Colonic mucosa (tissue), 4 donors: ENCODE measurements around the gene SUMF1. TPM values are rescaled to one million over a fixed set of nuclear protein-coding genes. Genes with fewer than 3 reads are reported as not detected.

ENCODE experiments used
- DNase-seq: peaks from one replicate; pipeline ENCODE4 v3.0.0-alpha.2; 2020
- H3K27ac ChIP-seq: fragments of 200-600 bp; one replicate; pipeline ENCODE4 v1.8.0; 2021
- H3K27me3 ChIP-seq: fragments of 200-600 bp; one replicate; pipeline ENCODE4 v1.8.0; 2021
- H3K36me3 ChIP-seq: fragments of 200-600 bp; one replicate; pipeline ENCODE4 v1.8.0; 2021
- H3K4me1 ChIP-seq: fragments of 200-600 bp; one replicate; pipeline ENCODE4 v1.8.0; 2021; ENCODE audit warnings: mild to moderate bottlenecking
- H3K4me3 ChIP-seq: fragments of 200-600 bp; one replicate; pipeline ENCODE4 v1.8.0; 2021
- H3K9ac ChIP-seq, 2 donors: one replicate each; pipeline ENCODE4 v1.7.0; 2013; ENCODE audit warnings: control low read depth in 2 of 2, low read depth in 2 of 2, low read length in 2 of 2
- H3K9me3 ChIP-seq: fragments of 200-600 bp; one replicate; pipeline ENCODE4 v1.8.0; 2021
- intact Hi-C: fragments of 100-400 bp; cut with DNase I; formaldehyde crosslinking; loops from one replicate; pipeline ENCODE4 v1.14.1; 2022
- total RNA-seq, 2 donors: library from RNA; stranded (reverse); fragmentation: NEBNext Ultra II Directional in 1 of 2; extraction: Animal tissue kit (Norgen Biotek cat#: 25700) in 1 of 2; gene quantifications; one replicate each; pipeline ENCODE4 v1.2.1, GENCODE V29; 2021
- TF ChIP-seq, protein P1 (sequence below): fragments of 200-600 bp; IDR thresholded peaks from one replicate; pipeline ENCODE4 v1.8.0; 2022; ENCODE audit warnings: antibody characterized with exemption, mild to moderate bottlenecking
- donor health status: healthy.
- donor health status: DM: no; HTN: no; CAD: no.
- donor health status: DM: no; HTN: no; CAD: no.

The SUMF1 gene
- total RNA-seq, 2 donors from 2014 or later: 37.6 to 43.9 TPM

DNA sequence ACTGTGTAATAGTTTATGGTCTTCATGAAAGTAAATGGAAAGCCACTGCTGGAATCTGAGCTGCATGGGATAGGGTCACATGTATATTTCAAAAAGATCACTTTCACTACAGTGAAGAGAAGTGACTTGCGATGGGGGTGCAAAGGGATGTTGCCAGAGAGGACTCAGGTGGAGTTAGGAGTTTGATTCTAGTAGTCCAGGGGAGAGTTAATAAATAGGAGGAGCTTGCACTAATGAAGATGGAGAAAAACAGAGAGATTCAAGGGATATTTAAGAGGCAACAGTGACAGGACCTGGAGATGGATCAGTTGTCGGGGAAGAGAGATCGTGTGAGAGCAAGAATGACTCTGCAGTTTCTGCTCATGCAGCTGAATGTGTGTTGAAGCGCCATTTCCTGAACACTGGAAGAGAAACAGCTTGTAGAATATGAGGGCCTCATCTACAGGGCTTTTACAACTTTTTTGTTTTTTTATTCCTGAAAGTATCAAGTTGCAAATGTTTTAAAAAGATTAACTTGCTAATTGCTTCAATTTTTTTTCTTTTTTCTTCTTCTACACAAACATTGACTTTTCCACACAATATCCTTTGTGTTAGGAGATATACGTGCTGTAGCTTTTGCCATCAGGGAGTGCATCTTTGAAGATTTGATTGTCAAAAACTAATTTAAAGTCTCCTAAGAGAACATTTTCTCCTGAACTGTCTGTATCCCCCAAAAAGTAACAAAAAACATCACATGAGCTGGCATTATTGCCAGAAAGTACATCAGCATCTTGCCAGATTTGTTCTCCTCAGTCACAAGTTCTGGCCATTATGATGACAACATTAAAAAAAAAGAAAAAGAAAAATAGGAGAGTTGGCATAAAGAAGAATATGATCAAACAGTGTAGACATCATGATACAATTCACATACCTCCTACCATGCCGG, 126.4 kb downstream of the SUMF1 start:
- H3K27me3 ChIP-seq: no peaks in the 10 kb centered on the region
- no peaks in the 10 kb centered on the region for H3K9me3 ChIP-seq
- no peak overlapping the region for H3K9ac ChIP-seq
- no peaks in the 10 kb centered on the region for H3K36me3 ChIP-seq
- TF ChIP-seq, protein P1, sequence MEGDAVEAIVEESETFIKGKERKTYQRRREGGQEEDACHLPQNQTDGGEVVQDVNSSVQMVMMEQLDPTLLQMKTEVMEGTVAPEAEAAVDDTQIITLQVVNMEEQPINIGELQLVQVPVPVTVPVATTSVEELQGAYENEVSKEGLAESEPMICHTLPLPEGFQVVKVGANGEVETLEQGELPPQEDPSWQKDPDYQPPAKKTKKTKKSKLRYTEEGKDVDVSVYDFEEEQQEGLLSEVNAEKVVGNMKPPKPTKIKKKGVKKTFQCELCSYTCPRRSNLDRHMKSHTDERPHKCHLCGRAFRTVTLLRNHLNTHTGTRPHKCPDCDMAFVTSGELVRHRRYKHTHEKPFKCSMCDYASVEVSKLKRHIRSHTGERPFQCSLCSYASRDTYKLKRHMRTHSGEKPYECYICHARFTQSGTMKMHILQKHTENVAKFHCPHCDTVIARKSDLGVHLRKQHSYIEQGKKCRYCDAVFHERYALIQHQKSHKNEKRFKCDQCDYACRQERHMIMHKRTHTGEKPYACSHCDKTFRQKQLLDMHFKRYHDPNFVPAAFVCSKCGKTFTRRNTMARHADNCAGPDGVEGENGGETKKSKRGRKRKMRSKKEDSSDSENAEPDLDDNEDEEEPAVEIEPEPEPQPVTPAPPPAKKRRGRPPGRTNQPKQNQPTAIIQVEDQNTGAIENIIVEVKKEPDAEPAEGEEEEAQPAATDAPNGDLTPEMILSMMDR: no peak
- no peaks in the 10 kb centered on the region for H3K4me1 ChIP-seq
- intact Hi-C loops: no loop called here
- DNase-seq: no peak
- no peak overlapping the region for H3K27ac ChIP-seq
- H3K4me3 ChIP-seq: no peak overlapping the region

DNA sequence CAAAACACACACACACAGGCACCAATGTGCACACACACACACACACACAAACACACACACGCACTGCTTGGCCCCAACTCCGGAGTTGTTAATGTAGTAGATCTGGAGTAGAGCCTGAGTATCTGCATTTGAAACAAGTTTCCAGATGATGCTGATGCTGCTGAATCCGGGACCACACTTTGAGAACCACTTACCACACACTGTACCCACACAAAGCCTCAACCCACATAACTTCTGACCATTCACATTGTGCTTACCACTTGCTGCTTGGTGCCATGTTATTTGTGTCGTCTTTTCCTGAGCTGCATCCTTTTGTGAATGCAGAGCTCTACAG, 127.0 kb downstream of the SUMF1 start:
- H3K36me3 ChIP-seq: no peaks in the 10 kb centered on the region
- H3K4me1 ChIP-seq: no peaks in the 10 kb centered on the region
- H3K9ac ChIP-seq: no peak overlapping the region
- H3K27ac ChIP-seq: no peak overlapping the region
- intact Hi-C loops: no loop called here
- TF ChIP-seq, protein P1: no peak
- H3K4me3 ChIP-seq: no peak overlapping the region
- H3K9me3 ChIP-seq: no peaks in the 10 kb centered on the region
- no peak for DNase-seq
- H3K27me3 ChIP-seq: no peaks in the 10 kb centered on the region

DNA sequence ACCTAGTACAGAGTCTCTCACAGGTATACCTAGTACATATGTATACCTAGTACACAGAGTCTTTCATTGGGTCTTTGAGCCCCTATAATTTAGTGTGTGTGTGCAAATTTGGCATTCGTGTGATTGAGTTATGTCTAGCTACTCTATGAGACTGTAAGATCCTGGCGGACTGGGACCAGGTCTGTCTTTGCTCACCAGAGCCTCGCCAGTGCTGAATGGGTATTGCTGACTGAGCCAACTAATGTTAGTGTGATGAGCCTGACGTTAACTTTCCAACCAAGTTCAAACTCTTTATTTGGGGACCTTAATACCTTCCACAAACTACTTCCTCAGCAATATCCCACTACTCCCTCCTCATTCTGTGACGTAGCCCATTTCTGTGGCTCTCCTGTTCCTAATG, 128.3 kb downstream of the SUMF1 start:
- intact Hi-C loops: no loop called here
- H3K9ac ChIP-seq: no peak overlapping the region
- H3K4me1 ChIP-seq: no peaks in the 10 kb centered on the region
- H3K36me3 ChIP-seq: no peaks in the 10 kb centered on the region
- DNase-seq: no peak
- no peak overlapping the region for H3K4me3 ChIP-seq
- no peaks in the 10 kb centered on the region for H3K9me3 ChIP-seq
- TF ChIP-seq, protein P1: no peak
- no peak overlapping the region for H3K27ac ChIP-seq
- H3K27me3 ChIP-seq: no peaks in the 10 kb centered on the region

DNA sequence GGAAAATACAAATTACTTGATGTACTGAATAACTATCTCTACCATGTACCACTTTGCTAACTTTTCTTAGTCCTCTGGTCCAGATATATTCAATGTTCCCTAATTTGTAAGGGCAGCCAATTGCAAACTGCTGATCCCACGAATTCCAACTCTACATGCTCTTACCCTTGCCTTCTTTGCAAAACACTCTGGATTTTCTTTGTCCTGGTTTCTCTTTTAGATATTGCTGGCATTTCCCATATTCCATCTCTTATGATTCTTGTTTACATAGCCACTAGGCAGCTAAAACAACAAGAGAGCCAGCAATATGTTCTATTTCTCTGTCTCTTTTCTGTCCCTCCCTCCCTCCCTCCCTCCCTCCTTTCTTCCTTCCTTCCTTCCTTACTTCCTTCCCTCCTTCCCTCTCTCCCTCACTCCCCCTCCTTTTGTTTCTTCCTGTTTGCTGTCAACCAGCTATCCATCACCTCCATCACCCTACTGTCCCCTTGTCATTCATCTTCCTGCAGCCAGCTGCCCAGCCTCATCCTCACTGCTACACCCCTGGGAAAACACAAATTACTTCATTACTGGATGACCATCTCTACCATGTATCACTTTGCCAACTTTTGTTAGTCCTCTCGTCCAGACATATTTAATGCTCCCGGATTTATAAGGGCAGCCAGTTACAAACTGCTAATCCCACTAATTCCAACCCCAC, 130.1 kb downstream of the SUMF1 start:
- no peaks in the 10 kb centered on the region for H3K9me3 ChIP-seq
- no peak for DNase-seq
- no peaks in the 10 kb centered on the region for H3K4me1 ChIP-seq
- TF ChIP-seq, protein P1: no peak
- H3K27ac ChIP-seq: no peak overlapping the region
- no peaks in the 10 kb centered on the region for H3K27me3 ChIP-seq
- no peak overlapping the region for H3K9ac ChIP-seq
- intact Hi-C loops: no loop called here
- no peak overlapping the region for H3K4me3 ChIP-seq
- no peaks in the 10 kb centered on the region for H3K36me3 ChIP-seq

DNA sequence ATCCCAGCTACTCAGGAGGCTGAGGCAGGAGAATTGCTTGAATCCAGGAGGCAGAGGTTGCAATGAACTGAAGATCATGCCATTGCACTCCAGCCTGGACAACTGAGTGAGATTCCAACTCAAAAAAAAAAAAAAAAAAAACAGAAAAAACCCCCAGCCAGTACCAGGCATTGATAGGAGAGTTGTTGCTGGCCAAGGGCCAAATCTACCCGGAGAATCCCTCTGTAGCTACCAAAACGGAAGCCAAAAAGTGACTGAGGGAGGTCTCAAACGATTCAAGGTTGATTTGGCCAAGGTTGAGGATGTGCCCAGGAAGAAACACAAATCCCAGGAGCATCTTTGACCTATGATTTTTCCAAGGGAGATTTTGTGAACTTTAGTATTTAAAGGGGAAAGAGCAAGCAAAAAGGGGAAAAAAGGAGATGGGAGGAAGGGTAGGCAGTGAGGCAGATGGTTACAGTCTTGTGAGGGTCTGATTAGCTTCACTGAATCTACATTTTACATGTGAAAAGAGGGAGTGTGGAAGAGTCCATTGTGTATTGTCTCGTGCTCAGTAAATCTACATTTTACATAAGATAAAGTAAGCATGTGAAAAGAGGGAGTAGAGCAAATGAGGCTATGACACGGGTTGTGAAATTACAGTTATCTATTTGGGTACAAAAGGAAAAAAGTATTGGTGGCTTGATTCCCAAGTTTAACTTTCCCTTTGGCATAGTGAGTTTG, 131.1 kb downstream of the SUMF1 start:
- H3K4me1 ChIP-seq: no peaks in the 10 kb centered on the region
- no peaks in the 10 kb centered on the region for H3K9me3 ChIP-seq
- no peak for DNase-seq
- intact Hi-C loops: no loop called here
- H3K27me3 ChIP-seq: no peaks in the 10 kb centered on the region
- H3K4me3 ChIP-seq: no peak overlapping the region
- no peak overlapping the region for H3K27ac ChIP-seq
- no peak overlapping the region for H3K9ac ChIP-seq
- no peaks in the 10 kb centered on the region for H3K36me3 ChIP-seq
- TF ChIP-seq, protein P1: no peak
